ENCODE measurements around the gene VAV2.
"Not testable (repeated sequence)": the region's sequence is repeated elsewhere in the genome, so short reads cannot be mapped to it uniquely, and the experiment has no call there.

Gene VAV2

GRCh38 chr9:133959966-133960567 is 32.1 kb downstream of the VAV2 start:
- no peak overlapping the region for H3K27ac ChIP-seq
- TF ChIP-seq, protein P1, sequence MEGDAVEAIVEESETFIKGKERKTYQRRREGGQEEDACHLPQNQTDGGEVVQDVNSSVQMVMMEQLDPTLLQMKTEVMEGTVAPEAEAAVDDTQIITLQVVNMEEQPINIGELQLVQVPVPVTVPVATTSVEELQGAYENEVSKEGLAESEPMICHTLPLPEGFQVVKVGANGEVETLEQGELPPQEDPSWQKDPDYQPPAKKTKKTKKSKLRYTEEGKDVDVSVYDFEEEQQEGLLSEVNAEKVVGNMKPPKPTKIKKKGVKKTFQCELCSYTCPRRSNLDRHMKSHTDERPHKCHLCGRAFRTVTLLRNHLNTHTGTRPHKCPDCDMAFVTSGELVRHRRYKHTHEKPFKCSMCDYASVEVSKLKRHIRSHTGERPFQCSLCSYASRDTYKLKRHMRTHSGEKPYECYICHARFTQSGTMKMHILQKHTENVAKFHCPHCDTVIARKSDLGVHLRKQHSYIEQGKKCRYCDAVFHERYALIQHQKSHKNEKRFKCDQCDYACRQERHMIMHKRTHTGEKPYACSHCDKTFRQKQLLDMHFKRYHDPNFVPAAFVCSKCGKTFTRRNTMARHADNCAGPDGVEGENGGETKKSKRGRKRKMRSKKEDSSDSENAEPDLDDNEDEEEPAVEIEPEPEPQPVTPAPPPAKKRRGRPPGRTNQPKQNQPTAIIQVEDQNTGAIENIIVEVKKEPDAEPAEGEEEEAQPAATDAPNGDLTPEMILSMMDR (conservative IDR thresholded peaks at IDR 0.05) = no peak

- TF ChIP-seq, protein P1 (conservative IDR thresholded peaks at IDR 0.05) = no peak
- H3K27ac ChIP-seq = no peak overlapping the region; the same call in 1 of the 2 replicates
Observed at GRCh38 chr9:133959171-133959570, 33.0 kb downstream of the VAV2 start.

DNA sequence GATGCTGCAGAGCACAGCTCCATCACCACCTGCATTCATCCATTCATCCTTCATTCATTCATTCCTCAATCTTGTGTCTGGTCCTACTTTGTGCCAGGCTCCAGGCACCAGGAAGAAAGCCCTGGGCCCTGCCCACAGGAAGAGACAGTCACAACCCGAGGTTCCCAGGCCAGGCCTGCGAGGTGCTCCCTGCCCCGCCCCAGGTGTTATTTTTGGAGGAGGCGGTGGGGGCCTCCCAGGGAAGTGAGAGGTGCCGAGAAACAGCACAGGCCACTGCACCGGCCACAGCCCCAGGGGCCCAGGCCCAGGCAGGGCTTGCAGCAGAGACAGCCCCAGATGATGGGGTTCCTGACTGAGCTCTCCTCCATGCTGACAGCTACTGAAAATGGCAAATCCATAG is 33.4 kb downstream of the VAV2 start:
- no peak overlapping the region; the same call in 1 of the 2 replicates for H3K27ac ChIP-seq
- TF ChIP-seq, protein P1 (conservative IDR thresholded peaks at IDR 0.05) = no peak

GRCh38 chr9:133957772-133958171 is 34.4 kb downstream of the VAV2 start:
- H3K27ac ChIP-seq = not testable (repeated sequence)

DNA sequence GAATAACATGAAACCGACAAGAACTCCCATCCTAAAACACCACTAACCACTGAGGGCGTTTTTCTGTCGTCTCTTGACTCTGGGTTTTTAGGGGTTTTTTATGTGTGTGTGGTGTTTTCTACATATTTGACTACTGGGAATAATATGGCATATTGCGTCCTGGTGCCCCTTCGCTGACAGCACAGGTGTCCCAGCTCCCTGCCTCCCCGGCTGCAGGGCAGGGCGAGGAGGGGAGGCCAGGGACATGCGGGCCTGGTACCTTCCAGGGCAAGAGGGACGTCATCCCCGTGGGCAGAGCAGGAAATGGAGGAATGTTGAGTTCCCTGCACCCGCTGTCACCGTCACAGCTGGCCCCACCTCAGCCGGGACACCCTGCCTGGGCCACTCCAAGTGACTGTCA is 34.8 kb downstream of the VAV2 start:
- TF ChIP-seq, protein P1 (conservative IDR thresholded peaks at IDR 0.05) = no peak
- H3K27ac ChIP-seq = no peak overlapping the region

- H3K27ac ChIP-seq = 0 out of 2 replicates have a peak overlapping the region, but pooled peaks have one; percentile 16
Observed at GRCh38 chr9:133956520-133957076, 35.5 kb downstream of the VAV2 start.

GRCh38 chr9:133955821-133956411 is 36.2 kb downstream of the VAV2 start:
- TF ChIP-seq, protein P1 (conservative IDR thresholded peaks at IDR 0.05) = no peak
- 0 out of 2 replicates have a peak overlapping the region, but pooled peaks have one; percentile 16 for H3K27ac ChIP-seq

More at GRCh38 chr9:133956520-133957076, 35.5 kb downstream of the VAV2 start:
- TF ChIP-seq, protein P1 (conservative IDR thresholded peaks at IDR 0.05) = no peak

Data from VCaP (cell line).